Keratinocyte (primary cell): ENCODE data around the gene SMIM11. TPM values are rescaled to one million over a fixed set of nuclear protein-coding genes. Genes with fewer than 3 reads are reported as not detected.
"Not testable (repeated sequence)": the region's sequence is repeated elsewhere in the genome, so short reads cannot be mapped to it uniquely, and the experiment has no call there.

Experiments used
- DNase-seq: peaks from one replicate; pipeline ENCODE4 v3.0.0-alpha.2; 2011; ENCODE audit warnings: low read depth, missing footprints, low spot score
- FAIRE-seq: peaks from 2 replicates; lab custom pipeline; 2011; peaks lifted over from hg19 to GRCh38; lab: Jason Lieb, UNC
- H2AFZ ChIP-seq: 2 replicates; pipeline ENCODE4 v1.6.0; 2012; ENCODE audit warnings: low read length, control low read depth, inconsistent platforms; ENCODE audit not compliant: control insufficient read depth
- H3K27ac ChIP-seq: 2 replicates; pipeline ENCODE4 v1.5.1; 2011; ENCODE audit warnings: low read length; ENCODE audit not compliant: control insufficient read depth, insufficient read depth
- H3K27me3 ChIP-seq: 3 replicates; pipeline ENCODE4 v1.6.0; 2011; ENCODE audit warnings: low read length; ENCODE audit not compliant: control insufficient read depth, insufficient read depth; ENCODE audit errors: extremely low read depth
- H3K36me3 ChIP-seq, 2 experiments: 2 replicates in 1 of 2; 3 replicates in 1 of 2; pipeline ENCODE4 v1.5.1; 2011; ENCODE audit warnings: low read length in 2 of 2, mild to moderate bottlenecking in 1 of 2; ENCODE audit not compliant: control insufficient read depth in 2 of 2, insufficient read depth in 2 of 2; ENCODE audit errors: extremely low read depth in 1 of 2
- H3K4me1 ChIP-seq: 3 replicates; pipeline ENCODE4 v1.5.1; 2011; ENCODE audit warnings: low read length; ENCODE audit not compliant: control insufficient read depth, insufficient read depth; ENCODE audit errors: extremely low read depth
- H3K4me2 ChIP-seq: 3 replicates; pipeline ENCODE4 v1.6.0; 2011; ENCODE audit warnings: low read depth, low read length; ENCODE audit not compliant: control insufficient read depth, insufficient read depth; ENCODE audit errors: extremely low read depth
- H3K4me3 ChIP-seq, 3 experiments: fragments of 200-600 bp in 1 of 3; sonication (generic) in 1 of 3; 2 replicates in 2 of 3; 3 replicates in 1 of 3; pipeline ENCODE4 v1.5.1; 2011 to 2016; ENCODE audit warnings: low read length in 3 of 3, mild to moderate bottlenecking in 3 of 3, control low read depth in 2 of 3, inconsistent platforms in 1 of 3, low read depth in 1 of 3, mixed read lengths in 1 of 3, mixed run types in 1 of 3, moderate library complexity in 1 of 3; ENCODE audit not compliant: control insufficient read depth in 2 of 3, insufficient read depth in 2 of 3; ENCODE audit errors: extremely low read depth in 1 of 3
- H3K79me2 ChIP-seq: 2 replicates; pipeline ENCODE4 v1.6.0; 2012; ENCODE audit warnings: low read length; ENCODE audit not compliant: control insufficient read depth, insufficient read depth
- H3K9ac ChIP-seq: 3 replicates; pipeline ENCODE4 v1.6.0; 2011; ENCODE audit warnings: low read length; ENCODE audit not compliant: control insufficient read depth, insufficient read depth; ENCODE audit errors: extremely low read depth
- H3K9me1 ChIP-seq: 3 replicates; pipeline ENCODE4 v1.6.0; 2011; ENCODE audit warnings: low read length; ENCODE audit not compliant: control insufficient read depth, insufficient read depth; ENCODE audit errors: extremely low read depth
- H3K9me3 ChIP-seq: 2 replicates; pipeline ENCODE4 v1.5.1; 2012; ENCODE audit warnings: low read depth, low read length; ENCODE audit not compliant: control insufficient read depth
- H4K20me1 ChIP-seq: 3 replicates; pipeline ENCODE4 v1.6.0; 2011; ENCODE audit warnings: low read length; ENCODE audit not compliant: control insufficient read depth, insufficient read depth; ENCODE audit errors: extremely low read depth
- dilution Hi-C: fragments of 300-500 bp; cut with MboI; formaldehyde crosslinking; loops from one replicate; pipeline ENCODE4 v1.7.0; 2020; ENCODE audit warnings: low sequenced_read_pairs; ENCODE audit not compliant: extremely low pct_ligation_motif_present
- polyA plus RNA-seq, 5 experiments: library from polyadenylated mRNA; depleted of rRNA in 3 of 5; stranded (reverse) in 3 of 5; stranded (forward) in 1 of 5; unstranded in 1 of 5; fragments of >200 nt; gene quantifications; 1 replicate in 1 of 5; 2 replicates in 3 of 5; 3 replicates in 1 of 5; pipeline versions ENCODE4 v1.2.1 to v1.2.3, GENCODE V29; 2011 to 2012; ENCODE audit warnings: missing spikeins in 2 of 5, low read depth in 1 of 5, low replicate concordance in 1 of 5

The SMIM11 gene
- polyA plus RNA-seq, 1 donor (not counting 4 experiments of a cell fraction or from before 2014, with no cell fraction given): 2.7 TPM

DNA sequence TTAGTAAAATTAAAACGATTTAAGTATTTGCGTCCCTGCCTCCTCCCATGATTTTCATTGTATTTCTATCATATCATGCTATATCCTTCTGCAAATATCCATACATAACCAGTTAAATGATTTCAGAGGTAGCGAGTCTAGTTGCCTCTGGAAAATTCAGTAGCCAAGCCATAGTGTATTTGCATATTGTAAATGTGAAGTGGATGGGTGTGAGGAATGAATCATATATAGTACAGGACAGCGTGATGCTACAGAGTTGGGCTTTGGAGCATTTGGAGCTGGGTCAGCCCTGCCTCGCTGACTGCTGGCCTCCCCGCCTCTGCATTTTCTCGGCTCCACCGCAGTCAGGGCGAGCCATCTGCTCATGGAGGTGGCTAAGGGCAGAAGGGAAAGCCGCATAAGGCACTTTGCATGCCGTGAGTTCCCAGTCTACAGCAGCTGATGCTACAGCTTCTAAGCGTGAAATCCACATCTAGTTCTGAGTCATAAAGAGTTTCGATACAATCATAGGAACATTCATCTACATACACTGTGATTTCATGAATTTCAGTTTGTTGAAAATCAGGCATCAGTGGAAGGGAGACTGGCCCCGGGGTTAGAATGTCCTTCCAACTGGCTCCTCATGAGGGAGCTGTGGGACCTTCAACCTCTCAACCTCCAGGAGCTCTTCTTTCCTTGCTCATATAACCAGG lies 8.6 kb downstream of the SMIM11 start:
- H3K9ac ChIP-seq, H3K4me1 ChIP-seq, H3K36me3 ChIP-seq, H3K4me2 ChIP-seq, H2AFZ ChIP-seq, H3K27me3 ChIP-seq, dilution Hi-C loops, H3K4me3 ChIP-seq, H3K9me3 ChIP-seq, H3K79me2 ChIP-seq, H3K27ac ChIP-seq, DNase-seq, H4K20me1 ChIP-seq, H3K9me1 ChIP-seq: not testable (repeated sequence)
- peak; percentile 49 for FAIRE-seq

GRCh38 chr21:34400522-34400921 lies 25.2 kb downstream of the SMIM11 start:
- not testable (repeated sequence) for FAIRE-seq

DNA sequence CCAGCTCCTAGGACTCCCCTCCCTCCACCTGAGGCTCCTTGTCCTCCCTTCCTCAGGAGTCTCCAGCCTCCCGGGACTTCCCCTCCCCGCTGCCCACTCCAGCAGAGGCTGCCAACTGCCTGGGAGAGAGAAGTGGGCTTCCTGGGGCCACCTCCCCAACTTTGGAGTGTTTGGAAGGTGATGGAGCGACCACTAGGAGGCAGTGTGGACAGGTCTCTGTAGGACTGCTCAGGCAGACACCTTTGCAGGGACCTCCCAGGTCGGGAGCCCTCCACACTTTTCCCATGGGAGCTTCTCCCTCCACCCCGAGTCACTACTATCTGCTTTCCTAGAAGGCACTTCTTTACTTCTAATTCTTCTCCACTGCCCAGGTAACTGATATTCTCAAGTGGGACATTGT lies 29.4 kb downstream of the SMIM11 start:
- H3K4me3 ChIP-seq, H3K27me3 ChIP-seq, H3K36me3 ChIP-seq, dilution Hi-C loops, H4K20me1 ChIP-seq, H3K79me2 ChIP-seq, H3K27ac ChIP-seq, H3K4me2 ChIP-seq, FAIRE-seq, H3K9me1 ChIP-seq, H3K9me3 ChIP-seq, H2AFZ ChIP-seq, DNase-seq, H3K9ac ChIP-seq, H3K4me1 ChIP-seq: not testable (repeated sequence)

More at GRCh38 chr21:34400522-34400921, 25.2 kb downstream of the SMIM11 start:
- dilution Hi-C loops, H3K4me3 ChIP-seq, H4K20me1 ChIP-seq, H3K27me3 ChIP-seq, H3K27ac ChIP-seq, H3K36me3 ChIP-seq, H3K79me2 ChIP-seq, H2AFZ ChIP-seq, H3K9ac ChIP-seq, DNase-seq, H3K9me3 ChIP-seq, H3K4me2 ChIP-seq, H3K4me1 ChIP-seq, H3K9me1 ChIP-seq: not testable (repeated sequence)

- H3K4me2 ChIP-seq, H2AFZ ChIP-seq, H3K4me3 ChIP-seq, H3K9me3 ChIP-seq, H3K36me3 ChIP-seq, dilution Hi-C loops, H3K79me2 ChIP-seq, FAIRE-seq, H3K9me1 ChIP-seq, H3K27ac ChIP-seq, H3K27me3 ChIP-seq, H4K20me1 ChIP-seq, DNase-seq, H3K4me1 ChIP-seq, H3K9ac ChIP-seq: not testable (repeated sequence)
Measured at GRCh38 chr21:34405686-34406085, 30.4 kb downstream of the SMIM11 start.

DNA sequence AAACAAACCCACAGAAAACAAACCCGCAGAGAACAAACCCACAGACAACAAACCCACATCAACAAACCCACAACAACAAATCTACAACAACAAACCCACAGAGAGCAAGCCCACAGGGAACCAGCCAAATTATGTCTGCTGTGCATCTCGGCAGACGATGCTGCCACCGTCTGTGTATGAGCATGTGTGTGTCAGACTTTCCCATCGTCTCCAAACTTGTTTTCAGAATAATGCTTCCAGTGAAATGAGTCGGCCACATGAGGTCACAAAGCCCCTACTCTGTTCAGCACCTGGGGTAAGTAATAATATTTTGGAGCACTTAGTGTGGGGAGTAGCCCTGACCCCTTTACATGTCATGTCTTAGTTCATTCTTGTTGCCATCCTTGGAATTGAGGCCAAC lies 30.8 kb downstream of the SMIM11 start:
- H3K4me3 ChIP-seq, H3K79me2 ChIP-seq, H3K4me1 ChIP-seq, dilution Hi-C loops, H3K36me3 ChIP-seq, H3K4me2 ChIP-seq, H3K9me3 ChIP-seq, H4K20me1 ChIP-seq, H2AFZ ChIP-seq, H3K9ac ChIP-seq, FAIRE-seq, DNase-seq, H3K27me3 ChIP-seq, H3K9me1 ChIP-seq, H3K27ac ChIP-seq: not testable (repeated sequence)
